ENCODE results near the gene RADX.
"Not testable (repeated sequence)": the region's sequence is repeated elsewhere in the genome, so short reads cannot be mapped to it uniquely, and the experiment has no call there.

The RADX gene

GRCh38 chrX:106611679-106612392, at the start of gene RADX:
TSS of gene RADX (plus strand) at chrX:106611978. CDS start at chrX:106612081, 103 bp downstream.
- peak; percentile 61 for DNase-seq (ENCODE audit: low read depth, low spot score)

- DNase-seq (ENCODE audit: low read depth, low spot score) = no peak
Measured at GRCh38 chrX:106564986-106565385, 46.8 kb upstream of the RADX start.

GRCh38 chrX:106566362-106566761, 45.4 kb upstream of the RADX start:
- DNase-seq (ENCODE audit: low read depth, low spot score) = no peak

GRCh38 chrX:106581856-106582255, 29.9 kb upstream of the RADX start:
- DNase-seq (ENCODE audit: low read depth, low spot score) = no peak

- no peak for DNase-seq (ENCODE audit: low read depth, low spot score)
Measured at GRCh38 chrX:106585478-106585877, 26.3 kb upstream of the RADX start.

GRCh38 chrX:106588801-106589200, 23.0 kb upstream of the RADX start:
- DNase-seq (ENCODE audit: low read depth, low spot score) = no peak

GRCh38 chrX:106599411-106599810, 12.4 kb upstream of the RADX start:
- no peak for DNase-seq (ENCODE audit: low read depth, low spot score)

- DNase-seq (ENCODE audit: low read depth, low spot score) = no peak
Measured at GRCh38 chrX:106606571-106606970, 5.2 kb upstream of the RADX start.

- no peak for DNase-seq (ENCODE audit: low read depth, low spot score)
Measured at GRCh38 chrX:106608016-106608415, 3.8 kb upstream of the RADX start.

- no peak for DNase-seq (ENCODE audit: low read depth, low spot score)
Measured at GRCh38 chrX:106611317-106611678, 480 bp upstream of the RADX start.

GRCh38 chrX:106612393-106612763, 600 bp downstream of the RADX start:
- DNase-seq (ENCODE audit: low read depth, low spot score) = no peak

- no peak for DNase-seq (ENCODE audit: low read depth, low spot score)
Measured at GRCh38 chrX:106613277-106613676, 1.5 kb downstream of the RADX start.

GRCh38 chrX:106615041-106615440, 3.3 kb downstream of the RADX start:
- DNase-seq (ENCODE audit: low read depth, low spot score) = no peak

- DNase-seq (ENCODE audit: low read depth, low spot score) = no peak
Measured at GRCh38 chrX:106619797-106620196, 8.0 kb downstream of the RADX start.

GRCh38 chrX:106621836-106622235, 10.1 kb downstream of the RADX start:
- no peak for DNase-seq (ENCODE audit: low read depth, low spot score)

GRCh38 chrX:106626789-106627188, 15.0 kb downstream of the RADX start:
- DNase-seq (ENCODE audit: low read depth, low spot score) = no peak

- no peak for DNase-seq (ENCODE audit: low read depth, low spot score)
Measured at GRCh38 chrX:106631615-106632014, 19.8 kb downstream of the RADX start.

GRCh38 chrX:106649523-106650428, 38.0 kb downstream of the RADX start:
- DNase-seq (ENCODE audit: low read depth, low spot score) = no peak

- not testable (repeated sequence) for DNase-seq (ENCODE audit: low read depth, low spot score)
Measured at GRCh38 chrX:106653625-106654024, 41.8 kb downstream of the RADX start.

GRCh38 chrX:106670631-106671030, 58.9 kb downstream of the RADX start:
- no peak for DNase-seq (ENCODE audit: low read depth, low spot score)

- no peak for DNase-seq (ENCODE audit: low read depth, low spot score)
Measured at GRCh38 chrX:106672527-106672926, 60.7 kb downstream of the RADX start.

GRCh38 chrX:106680716-106681115, 68.9 kb downstream of the RADX start:
- DNase-seq (ENCODE audit: low read depth, low spot score) = no peak

- no peak for DNase-seq (ENCODE audit: low read depth, low spot score)
Measured at GRCh38 chrX:106684207-106684606, 72.4 kb downstream of the RADX start.
